Esophagus squamous epithelium (tissue), 4 donors: Measurements from ENCODE around the gene TRPM8.

Experiments
- POLR2A ChIP-seq, 4 donors: fragments of 450-650 bp; IDR thresholded peaks; one replicate each; pipeline ENCODE4 v1.6.1; 2017; ENCODE audit warnings: antibody characterized with exemption in 4 of 4, mild to moderate bottlenecking in 4 of 4, moderate library complexity in 3 of 4
- TF ChIP-seq, protein P1 (sequence below), 6 experiments: fragments of 450-650 bp in 4 of 6; fragments of 200-600 bp in 2 of 6; sonication (generic) in 2 of 6; IDR thresholded peaks; one replicate each; pipeline ENCODE4 v1.5.1; 2016 to 2019; ENCODE audit warnings: antibody characterized with exemption in 6 of 6, mild to moderate bottlenecking in 4 of 6, moderate library complexity in 4 of 6

DNA sequence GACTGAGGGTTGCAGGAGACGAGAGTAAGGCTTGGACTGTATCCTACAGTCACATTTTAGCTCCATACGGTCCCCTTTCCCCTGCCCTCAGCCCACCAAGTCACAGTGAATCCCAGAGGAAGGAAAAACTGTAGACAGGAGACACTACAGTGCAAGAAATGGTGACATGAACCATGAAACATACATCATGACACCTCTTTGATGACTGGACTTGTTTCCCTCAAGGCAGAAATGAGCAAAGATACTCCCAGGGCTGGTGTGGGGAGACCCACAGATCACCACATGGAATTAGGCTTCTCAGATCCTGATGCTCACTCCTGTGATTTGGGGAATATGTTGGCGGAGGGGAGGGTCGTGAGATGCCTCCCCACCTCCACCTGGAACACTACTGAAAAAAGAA lies 85.1 kb downstream of the TRPM8 start:
- TF ChIP-seq, protein P1, sequence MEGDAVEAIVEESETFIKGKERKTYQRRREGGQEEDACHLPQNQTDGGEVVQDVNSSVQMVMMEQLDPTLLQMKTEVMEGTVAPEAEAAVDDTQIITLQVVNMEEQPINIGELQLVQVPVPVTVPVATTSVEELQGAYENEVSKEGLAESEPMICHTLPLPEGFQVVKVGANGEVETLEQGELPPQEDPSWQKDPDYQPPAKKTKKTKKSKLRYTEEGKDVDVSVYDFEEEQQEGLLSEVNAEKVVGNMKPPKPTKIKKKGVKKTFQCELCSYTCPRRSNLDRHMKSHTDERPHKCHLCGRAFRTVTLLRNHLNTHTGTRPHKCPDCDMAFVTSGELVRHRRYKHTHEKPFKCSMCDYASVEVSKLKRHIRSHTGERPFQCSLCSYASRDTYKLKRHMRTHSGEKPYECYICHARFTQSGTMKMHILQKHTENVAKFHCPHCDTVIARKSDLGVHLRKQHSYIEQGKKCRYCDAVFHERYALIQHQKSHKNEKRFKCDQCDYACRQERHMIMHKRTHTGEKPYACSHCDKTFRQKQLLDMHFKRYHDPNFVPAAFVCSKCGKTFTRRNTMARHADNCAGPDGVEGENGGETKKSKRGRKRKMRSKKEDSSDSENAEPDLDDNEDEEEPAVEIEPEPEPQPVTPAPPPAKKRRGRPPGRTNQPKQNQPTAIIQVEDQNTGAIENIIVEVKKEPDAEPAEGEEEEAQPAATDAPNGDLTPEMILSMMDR (IDR thresholded peaks at IDR 0.05): no peak
- no peak for TF ChIP-seq POLR2A (IDR thresholded peaks at IDR 0.05)
